Hematopoietic multipotent progenitor cell treated with erythropoietin and hydrocortisone succinate and interleukin-3 and kit ligand, for 4 days (in vitro differentiated cells): ENCODE results near the gene GNB3.
"Not testable (repeated sequence)": the region's sequence is repeated elsewhere in the genome, so short reads cannot be mapped to it uniquely, and the experiment has no call there.

Experiments used
- DNase-seq: peaks from one replicate; pipeline ENCODE4 v3.0.0-alpha.2; 2015

Gene GNB3

GRCh38 chr12:6863586-6864321 is 23.0 kb downstream of the GNB3 start:
- DNase-seq = no peak

GRCh38 chr12:6865307-6865706 is 24.6 kb downstream of the GNB3 start:
- DNase-seq = not testable (repeated sequence)

GRCh38 chr12:6866163-6866919 is 25.6 kb downstream of the GNB3 start:
- no peak for DNase-seq

- DNase-seq = no peak
These were observed 26.2 kb downstream of the GNB3 start for GRCh38 chr12:6866920-6867412.

GRCh38 chr12:6867413-6868210 is 26.9 kb downstream of the GNB3 start, which contains the start of gene TPI1:
Gene TPI1 (plus strand): TSS chr12:6867531. CDS start chr12:6867567, 36 bp downstream.
- DNase-seq = peak; percentile 92

- DNase-seq = peak; percentile 62
These were observed 27.7 kb downstream of the GNB3 start for GRCh38 chr12:6868211-6869048.

- DNase-seq = peak; percentile 92
These were observed 28.6 kb downstream of the GNB3 start for GRCh38 chr12:6869049-6870021.

- not testable (repeated sequence) for DNase-seq
These were observed 29.6 kb downstream of the GNB3 start for GRCh38 chr12:6870304-6870703.

GRCh38 chr12:6871052-6871957 is 30.6 kb downstream of the GNB3 start:
- peak; percentile 76 for DNase-seq

GRCh38 chr12:6872073-6873048 is 31.6 kb downstream of the GNB3 start:
- peak; percentile 92 for DNase-seq

GRCh38 chr12:6873094-6874014 is 32.6 kb downstream of the GNB3 start, which contains the start of gene SPSB2:
Gene SPSB2 (minus strand): TSS chr12:6873303. CDS start chr12:6872901, 402 bp downstream.
- DNase-seq = peak; percentile 99

GRCh38 chr12:6874015-6874368 is 33.3 kb downstream of the GNB3 start:
- DNase-seq = not testable (repeated sequence)

- DNase-seq = not testable (repeated sequence)
These were observed 39.1 kb downstream of the GNB3 start for GRCh38 chr12:6879824-6880223.

- no peak for DNase-seq
These were observed 42.5 kb downstream of the GNB3 start for GRCh38 chr12:6883252-6883651.

GRCh38 chr12:6883683-6884082 is 43.0 kb downstream of the GNB3 start:
- no peak for DNase-seq

- DNase-seq = no peak
These were observed 43.8 kb downstream of the GNB3 start for GRCh38 chr12:6884539-6884938.
